Activated CD8-positive, alpha-beta T cell treated with anti-CD3 and anti-CD28 coated beads for 36 hours (primary cell): ENCODE data around the gene PDE3B. TPM values are rescaled to one million over a fixed set of nuclear protein-coding genes. Genes with fewer than 3 reads are reported as not detected.
"Not testable (repeated sequence)": the region's sequence is repeated elsewhere in the genome, so short reads cannot be mapped to it uniquely, and the experiment has no call there.

ENCODE experiments used
- ATAC-seq: fragments of 200-7000 bp; cut with Tn5 transposase; one replicate; pipeline ENCODE4 v1.10.0; 2021; ENCODE audit warnings: mild to moderate bottlenecking, moderate library complexity
- CTCF ChIA-PET: fragments of 350-600 bp; sonication (Branson Sonifier 250); formaldehyde crosslinking; loops from one replicate; lab custom pipeline; 2021; ENCODE audit warnings: antibody characterized with exemption; lab: Charles Lee
- POLR2A ChIA-PET: fragments of 350-600 bp; sonication (Branson Sonifier 250); formaldehyde crosslinking; loops from one replicate; lab custom pipeline; 2021; ENCODE audit warnings: antibody characterized with exemption; lab: Charles Lee
- DNase-seq: peaks from one replicate; pipeline ENCODE4 v3.0.0-alpha.2; 2020
- H3K27ac Mint-ChIP-seq: one replicate; pipeline ENCODE4 v1.8.0; 2021; ENCODE audit warnings: mild to moderate bottlenecking, mixed read lengths
- H3K27me3 Mint-ChIP-seq: one replicate; pipeline ENCODE4 v1.8.0; 2021; ENCODE audit warnings: mixed read lengths
- H3K36me3 Mint-ChIP-seq: one replicate; pipeline ENCODE4 v1.8.0; 2021; ENCODE audit warnings: low read depth, mixed read lengths
- H3K4me1 Mint-ChIP-seq: one replicate; pipeline ENCODE4 v1.8.0; 2021; ENCODE audit warnings: low read depth, mixed read lengths
- H3K4me3 Mint-ChIP-seq: one replicate; pipeline ENCODE4 v1.8.0; 2021; ENCODE audit warnings: mild to moderate bottlenecking, moderate library complexity, mixed read lengths
- H3K9me3 Mint-ChIP-seq: one replicate; pipeline ENCODE4 v1.8.0; 2021; ENCODE audit warnings: mixed read lengths
- intact Hi-C: fragments of 100-400 bp; cut with micrococcal nuclease; formaldehyde crosslinking; loops from one replicate; pipeline ENCODE4 v1.10.0; 2022
- total RNA-seq, 2 experiments: library from RNA; stranded (reverse); gene quantifications; one replicate each; pipeline ENCODE4 v1.2.3, GENCODE V29; 2021
- TF ChIP-seq, protein P1 (sequence below): fragments of 200-600 bp; IDR thresholded peaks from one replicate; pipeline ENCODE4 v1.8.0; 2022; ENCODE audit warnings: antibody characterized with exemption, mild to moderate bottlenecking

The PDE3B gene
- 10 to 100 TPM; 42.3 to 43.1 TPM for total RNA-seq

DNA sequence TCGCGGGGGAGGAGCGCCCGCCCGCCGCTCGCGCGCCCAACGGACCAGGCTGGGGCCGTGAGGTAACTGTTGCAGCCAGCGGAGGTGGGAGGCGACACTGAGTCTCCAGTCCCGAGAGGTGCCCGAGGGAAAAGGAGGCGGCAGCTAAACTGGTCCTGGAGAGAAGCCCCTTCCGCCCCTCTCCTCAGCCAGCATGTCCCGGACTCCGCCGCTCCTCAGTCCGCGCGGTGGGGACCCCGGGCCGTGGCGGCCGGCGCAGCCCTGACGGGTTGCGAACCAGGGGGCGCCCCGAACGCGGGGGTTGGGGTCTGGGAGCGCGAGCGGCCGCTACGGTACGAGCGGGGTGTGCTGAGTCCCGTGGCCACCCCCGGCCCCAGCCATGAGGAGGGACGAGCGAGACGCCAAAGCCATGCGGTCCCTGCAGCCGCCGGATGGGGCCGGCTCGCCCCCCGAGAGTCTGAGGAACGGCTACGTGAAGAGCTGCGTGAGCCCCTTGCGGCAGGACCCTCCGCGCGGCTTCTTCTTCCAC, at the start of gene PDE3B:
Gene PDE3B, plus strand, starts transcription at position 108 of the 529 bp plus-strand sequence. Its CDS starts 272 bp downstream, at position 380.
- ATAC-seq (peak; percentile 78), DNase-seq (peak; percentile 87)
- H3K27me3 Mint-ChIP-seq = no peaks in the 10 kb centered on the region
- H3K4me1 Mint-ChIP-seq = peaks cover 41% of the 10 kb centered on the region
- no peaks in the 10 kb centered on the region for H3K9me3 Mint-ChIP-seq
- ChIA-PET CTCF (interaction anchor here (1.0 to 5.1 kb wide), 12 partner anchors 9 to 263 kb away, joined by 3 to 55 read pairs (median 6); partner anchors contain the start of gene CYP2R1), POLR2A (interaction anchor here (0.7 to 3.7 kb wide), 27 partner anchors 7 to 382 kb away, joined by 3 to 64 read pairs (median 5); partner anchors contain the start of genes CYP2R1 and PSMA1)
- TF ChIP-seq, protein P1, sequence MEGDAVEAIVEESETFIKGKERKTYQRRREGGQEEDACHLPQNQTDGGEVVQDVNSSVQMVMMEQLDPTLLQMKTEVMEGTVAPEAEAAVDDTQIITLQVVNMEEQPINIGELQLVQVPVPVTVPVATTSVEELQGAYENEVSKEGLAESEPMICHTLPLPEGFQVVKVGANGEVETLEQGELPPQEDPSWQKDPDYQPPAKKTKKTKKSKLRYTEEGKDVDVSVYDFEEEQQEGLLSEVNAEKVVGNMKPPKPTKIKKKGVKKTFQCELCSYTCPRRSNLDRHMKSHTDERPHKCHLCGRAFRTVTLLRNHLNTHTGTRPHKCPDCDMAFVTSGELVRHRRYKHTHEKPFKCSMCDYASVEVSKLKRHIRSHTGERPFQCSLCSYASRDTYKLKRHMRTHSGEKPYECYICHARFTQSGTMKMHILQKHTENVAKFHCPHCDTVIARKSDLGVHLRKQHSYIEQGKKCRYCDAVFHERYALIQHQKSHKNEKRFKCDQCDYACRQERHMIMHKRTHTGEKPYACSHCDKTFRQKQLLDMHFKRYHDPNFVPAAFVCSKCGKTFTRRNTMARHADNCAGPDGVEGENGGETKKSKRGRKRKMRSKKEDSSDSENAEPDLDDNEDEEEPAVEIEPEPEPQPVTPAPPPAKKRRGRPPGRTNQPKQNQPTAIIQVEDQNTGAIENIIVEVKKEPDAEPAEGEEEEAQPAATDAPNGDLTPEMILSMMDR = no peak
- peaks cover 57% of the 10 kb centered on the region for H3K36me3 Mint-ChIP-seq
- H3K4me3 Mint-ChIP-seq = peak within 1 kb of the TSS; percentile 79
- intact Hi-C loops = loop anchor here (2.0 to 5.0 kb wide), 3 partner anchors 106 to 264 kb away; no protein-coding TSS in a partner anchor
- H3K27ac Mint-ChIP-seq = peak within 1 kb of the TSS; percentile 90

DNA sequence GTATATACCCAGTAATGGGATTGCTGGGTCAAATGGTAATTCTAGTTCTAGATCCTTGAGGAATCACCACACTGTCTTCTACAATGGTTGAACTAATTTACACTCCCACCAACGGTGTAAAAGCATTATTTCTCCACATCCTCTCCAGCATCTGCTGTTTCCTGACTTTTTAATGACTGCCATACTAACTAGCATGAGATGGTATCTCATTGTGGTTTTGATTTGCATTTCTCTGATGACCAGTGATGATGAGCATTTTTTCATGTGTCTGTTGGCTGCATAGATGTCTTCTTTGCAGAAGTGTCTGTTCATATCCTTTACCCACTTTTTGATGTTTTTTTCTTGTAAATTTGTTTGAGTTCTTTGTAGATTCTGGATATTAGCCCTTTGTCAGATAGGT, 48.3 kb upstream of the PDE3B start:
- peak overlapping the region; percentile 38 for H3K27ac Mint-ChIP-seq
- DNase-seq, ATAC-seq, intact Hi-C loops, H3K4me3 Mint-ChIP-seq, POLR2A ChIA-PET, H3K27me3 Mint-ChIP-seq, CTCF ChIA-PET: not testable (repeated sequence)
- peaks cover 76% of the 10 kb centered on the region for H3K36me3 Mint-ChIP-seq
- peaks cover 40% of the 10 kb centered on the region for H3K9me3 Mint-ChIP-seq
- peaks cover 29% of the 10 kb centered on the region for H3K4me1 Mint-ChIP-seq

DNA sequence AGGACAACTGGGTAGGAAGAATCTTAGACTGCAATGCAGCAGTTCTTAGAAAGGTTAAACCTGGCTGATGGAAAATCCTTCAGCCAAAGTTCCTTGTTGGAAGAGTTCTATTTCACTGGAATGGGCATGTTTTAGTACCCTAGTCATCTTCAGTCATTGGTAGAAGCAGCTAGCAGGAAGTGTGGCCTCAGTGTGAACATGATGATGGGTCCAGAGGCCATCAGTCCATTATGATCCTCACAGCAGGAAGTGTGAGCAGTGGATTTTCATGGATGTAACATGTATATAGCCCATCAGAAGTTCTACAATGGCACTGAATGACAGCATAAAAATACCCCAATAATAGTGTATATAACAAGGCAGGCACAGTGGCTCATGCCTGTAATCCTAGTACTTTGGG, 35.9 kb upstream of the PDE3B start:
- Mint-ChIP-seq H3K9me3 (peaks cover 9% of the 10 kb centered on the region), H3K36me3 (peaks cover 79% of the 10 kb centered on the region), H3K4me3 (no peak overlapping the region), H3K27me3 (no peaks in the 10 kb centered on the region), H3K27ac (no peak overlapping the region), H3K4me1 (peaks cover 9% of the 10 kb centered on the region)
- intact Hi-C loops = no loop called here
- DNase-seq = no peak
- ATAC-seq = no peak
- ChIA-PET POLR2A (no interaction called here), CTCF (interaction anchor here (1.5 kb wide), 1 partner anchor 299 kb away, joined by 4 read pairs; no protein-coding TSS in a partner anchor)
- TF ChIP-seq, protein P1 = no peak

DNA sequence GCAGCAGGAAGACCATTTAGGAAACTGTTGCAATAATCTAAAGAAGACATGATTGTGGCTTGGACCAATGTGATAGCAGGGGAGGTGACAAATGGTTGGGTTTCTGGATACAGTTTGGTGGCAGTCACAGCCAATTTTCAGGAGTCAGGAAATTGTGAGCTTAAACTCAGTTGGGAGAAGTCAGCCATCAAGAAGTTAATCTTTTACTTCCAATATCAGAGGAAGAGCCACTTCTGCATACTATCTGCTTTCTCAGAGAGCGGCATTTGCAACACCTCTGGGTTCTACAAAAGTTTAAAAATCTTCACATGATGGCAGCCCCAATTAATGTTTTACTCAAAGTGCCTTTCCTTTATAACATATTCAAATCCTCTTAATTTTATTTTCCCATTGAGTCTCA, 33.7 kb upstream of the PDE3B start:
- TF ChIP-seq, protein P1 = no peak
- POLR2A ChIA-PET = interaction anchor here (0.6 to 1.3 kb wide), 2 partner anchors 9 to 566 kb away, joined by 3 read pairs; no protein-coding TSS in a partner anchor
- no peak for DNase-seq
- no peaks in the 10 kb centered on the region for H3K27me3 Mint-ChIP-seq
- ATAC-seq = no peak
- H3K27ac Mint-ChIP-seq = no peak overlapping the region
- peaks cover 64% of the 10 kb centered on the region for H3K36me3 Mint-ChIP-seq
- peaks cover 22% of the 10 kb centered on the region for H3K4me1 Mint-ChIP-seq
- intact Hi-C loops = no loop called here
- H3K4me3 Mint-ChIP-seq = no peak overlapping the region
- H3K9me3 Mint-ChIP-seq = peaks cover 9% of the 10 kb centered on the region
- CTCF ChIA-PET = no interaction called here

DNA sequence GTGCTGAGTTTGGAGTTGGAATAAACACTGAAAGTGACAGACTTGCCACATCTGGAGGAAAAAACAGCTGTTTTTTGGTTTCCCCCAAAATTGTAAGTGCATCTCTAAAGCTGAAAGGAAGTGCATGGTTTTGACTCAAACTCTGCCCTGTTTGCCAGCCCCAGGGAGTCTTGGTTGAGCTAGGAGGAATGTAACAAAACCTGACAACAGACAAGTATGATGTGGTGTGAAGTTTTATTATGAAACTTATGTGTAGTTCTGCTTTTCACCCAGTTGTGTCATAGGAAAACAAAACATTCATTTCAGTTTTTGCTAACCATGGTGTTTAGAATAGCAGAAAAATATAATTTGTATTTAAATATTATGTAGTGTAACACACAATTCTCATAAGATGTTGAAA, 31.7 kb upstream of the PDE3B start:
- Mint-ChIP-seq H3K4me3 (no peak overlapping the region), H3K27ac (peak overlapping the region; percentile 67), H3K27me3 (no peaks in the 10 kb centered on the region), H3K9me3 (peaks cover 7% of the 10 kb centered on the region), H3K4me1 (peaks cover 37% of the 10 kb centered on the region), H3K36me3 (peaks cover 60% of the 10 kb centered on the region)
- DNase-seq = no peak
- POLR2A ChIA-PET = interaction anchor here (0.6 to 1.1 kb wide), 2 partner anchors 9 to 80 kb away, joined by 3 to 4 read pairs; no protein-coding TSS in a partner anchor
- intact Hi-C loops = no loop called here
- CTCF ChIA-PET = no interaction called here
- ATAC-seq = peak; percentile 37
- TF ChIP-seq, protein P1 = no peak
